Right lobe of liver (tissue), 4 donors: ENCODE results near the gene PRKCD.

Experiments
- POLR2A ChIP-seq: fragments of 450-650 bp; IDR thresholded peaks from one replicate; pipeline ENCODE4 v1.6.1; 2017; ENCODE audit warnings: antibody characterized with exemption, mild to moderate bottlenecking
- TF ChIP-seq, protein P1 (sequence below), 4 donors: fragments of 200-600 bp in 3 of 4; fragments of 450-650 bp in 1 of 4; IDR thresholded peaks; one replicate each; pipeline versions ENCODE4 v1.5.1 to v1.8.0; 2016 to 2022; ENCODE audit warnings: antibody characterized with exemption in 4 of 4, mild to moderate bottlenecking in 2 of 4
- donor health status: DM: no; HTN: no; CAD: no.
- donor health status: DM: no; HTN: no; CAD: no.
- donor health status: DM: no; HTN: yes; CAD: no.

DNA sequence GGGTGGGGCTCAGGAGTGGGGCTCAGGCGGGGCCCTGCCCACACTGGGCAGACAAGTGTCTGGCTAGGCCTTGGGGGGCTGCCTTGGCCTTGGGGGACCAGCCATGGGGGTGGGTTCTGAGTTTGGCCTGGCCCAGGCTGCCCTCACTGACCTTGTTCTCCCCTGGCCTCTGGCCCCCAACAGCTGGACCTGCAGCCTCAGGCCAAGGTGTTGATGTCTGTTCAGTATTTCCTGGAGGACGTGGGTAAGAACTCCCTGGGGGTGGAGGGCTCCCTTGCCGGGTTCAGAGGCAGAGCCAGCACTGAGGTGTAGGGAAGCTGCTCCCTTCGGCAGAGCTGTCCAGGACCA is 20.0 kb downstream of the PRKCD start:
- TF ChIP-seq, protein P1, sequence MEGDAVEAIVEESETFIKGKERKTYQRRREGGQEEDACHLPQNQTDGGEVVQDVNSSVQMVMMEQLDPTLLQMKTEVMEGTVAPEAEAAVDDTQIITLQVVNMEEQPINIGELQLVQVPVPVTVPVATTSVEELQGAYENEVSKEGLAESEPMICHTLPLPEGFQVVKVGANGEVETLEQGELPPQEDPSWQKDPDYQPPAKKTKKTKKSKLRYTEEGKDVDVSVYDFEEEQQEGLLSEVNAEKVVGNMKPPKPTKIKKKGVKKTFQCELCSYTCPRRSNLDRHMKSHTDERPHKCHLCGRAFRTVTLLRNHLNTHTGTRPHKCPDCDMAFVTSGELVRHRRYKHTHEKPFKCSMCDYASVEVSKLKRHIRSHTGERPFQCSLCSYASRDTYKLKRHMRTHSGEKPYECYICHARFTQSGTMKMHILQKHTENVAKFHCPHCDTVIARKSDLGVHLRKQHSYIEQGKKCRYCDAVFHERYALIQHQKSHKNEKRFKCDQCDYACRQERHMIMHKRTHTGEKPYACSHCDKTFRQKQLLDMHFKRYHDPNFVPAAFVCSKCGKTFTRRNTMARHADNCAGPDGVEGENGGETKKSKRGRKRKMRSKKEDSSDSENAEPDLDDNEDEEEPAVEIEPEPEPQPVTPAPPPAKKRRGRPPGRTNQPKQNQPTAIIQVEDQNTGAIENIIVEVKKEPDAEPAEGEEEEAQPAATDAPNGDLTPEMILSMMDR (IDR thresholded peaks at IDR 0.05): no peak
- no peak for TF ChIP-seq POLR2A
